GM12892 (cell line): ENCODE results near the gene KCTD2.
A peak's percentile ranks its signal among the peaks of the same experiment; 100 is the strongest.
"Not testable (repeated sequence)": the region's sequence is repeated elsewhere in the genome, so short reads cannot be mapped to it uniquely, and the experiment has no call there.

ENCODE experiments used
- DNase-seq: peaks from one replicate; pipeline ENCODE4 v3.0.0; 2011; ENCODE audit not compliant: insufficient read length
- FAIRE-seq: peaks from 2 replicates; lab custom pipeline; 2011; peaks lifted over from hg19 to GRCh38; lab: Jason Lieb, UNC
- POLR2A ChIP-seq: IDR thresholded peaks from 2 replicates; pipeline ENCODE4 v1.6.1; 2011; ENCODE audit warnings: low read depth, low read length, control low read depth
- POLR2AphosphoS5 ChIP-seq: IDR thresholded peaks from 2 replicates; pipeline ENCODE4 v1.6.1; 2011; ENCODE audit warnings: low read depth, low read length, control low read depth
- TAF1 ChIP-seq: IDR thresholded peaks from 2 replicates; pipeline ENCODE4 v1.6.1; 2011; ENCODE audit warnings: low read depth, mild to moderate bottlenecking, control low read depth, low read length, borderline replicate concordance

Gene KCTD2

GRCh38 chr17:75030161-75030560, 16.9 kb upstream of the KCTD2 start:
- TF ChIP-seq POLR2AphosphoS5: no peak
- TF ChIP-seq POLR2A: no peak
- no peak for TF ChIP-seq TAF1
- DNase-seq (no peak), FAIRE-seq (no peak)

GRCh38 chr17:75031972-75032719, 14.9 kb upstream of the KCTD2 start:
- no peak for TF ChIP-seq TAF1
- TF ChIP-seq POLR2A: no peak
- no peak for TF ChIP-seq POLR2AphosphoS5
- DNase-seq (no peak), FAIRE-seq (peak; percentile 84)

- TF ChIP-seq POLR2AphosphoS5 (no peak), TAF1 (no peak), POLR2A (no peak)
- FAIRE-seq: no peak
- no peak for DNase-seq
Observed at GRCh38 chr17:75032720-75033280, 14.2 kb upstream of the KCTD2 start.

GRCh38 chr17:75033346-75034235, 13.4 kb upstream of the KCTD2 start:
- peak; percentile 65 for DNase-seq
- peak; percentile 92 for FAIRE-seq
- TF ChIP-seq POLR2AphosphoS5 (no peak; the same call in 1 of the 2 replicates), POLR2A (peak; percentile 4; the same call in 1 of the 2 replicates), TAF1 (no peak)

GRCh38 chr17:75034236-75034908, 12.7 kb upstream of the KCTD2 start:
- DNase-seq: peak; percentile 70
- FAIRE-seq: peak; percentile 46
- no peak; the same call in 1 of the 2 replicates for TF ChIP-seq POLR2A
- no peak for TF ChIP-seq TAF1
- TF ChIP-seq POLR2AphosphoS5: no peak

GRCh38 chr17:75036643-75037268, 10.3 kb upstream of the KCTD2 start:
- no peak for DNase-seq
- TF ChIP-seq TAF1 (no peak), POLR2A (no peak), POLR2AphosphoS5 (no peak)
- FAIRE-seq: no peak

GRCh38 chr17:75039238-75039637, 7.8 kb upstream of the KCTD2 start:
- TF ChIP-seq POLR2A (no peak), POLR2AphosphoS5 (no peak), TAF1 (no peak)

GRCh38 chr17:75041656-75042280, 5.3 kb upstream of the KCTD2 start:
- FAIRE-seq (no peak), DNase-seq (no peak)
- no peak for TF ChIP-seq TAF1
- no peak for TF ChIP-seq POLR2AphosphoS5
- TF ChIP-seq POLR2A: no peak

More at GRCh38 chr17:75039238-75039637, 7.8 kb upstream of the KCTD2 start:
- no peak for FAIRE-seq
- DNase-seq: no peak

GRCh38 chr17:75043789-75044188, 3.2 kb upstream of the KCTD2 start:
- not testable (repeated sequence) for DNase-seq, FAIRE-seq

GRCh38 chr17:75044716-75045115, 2.3 kb upstream of the KCTD2 start:
- FAIRE-seq (no peak), DNase-seq (no peak)
- no peak for TF ChIP-seq POLR2A
- no peak for TF ChIP-seq POLR2AphosphoS5
- no peak for TF ChIP-seq TAF1

- not testable (repeated sequence) for FAIRE-seq, DNase-seq
Observed at GRCh38 chr17:75045946-75046406, 1.0 kb upstream of the KCTD2 start.
